Fibroblast of skin of abdomen (primary cell): Measurements from ENCODE around the gene UTY. TPM values are rescaled to one million over a fixed set of nuclear protein-coding genes. Genes with fewer than 3 reads are reported as not detected.

Experiments
- DNase-seq: peaks from one replicate; pipeline ENCODE4 v3.0.0-alpha.2; 2013
- polyA plus RNA-seq, 2 experiments: library from polyadenylated mRNA; unstranded; fragments of 120-200 nt; gene quantifications; one replicate each; pipeline ENCODE4 v1.2.1, GENCODE V29; 2013; ENCODE audit not compliant: insufficient read length in 2 of 2

The UTY gene
- 5.7 TPM for polyA plus RNA-seq (2013, experiment 1 of 2; ENCODE audit: insufficient read length)
- 4.9 TPM for polyA plus RNA-seq (2013, experiment 2 of 2; ENCODE audit: insufficient read length)

GRCh38 chrY:13479828-13480227 lies at the start of gene UTY:
Gene UTY (minus strand): TSS chrY:13480033. CDS start chrY:13479665, 368 bp downstream.
- peak; percentile 90 for DNase-seq

- no peak for DNase-seq
These were observed 40.6 kb upstream of the UTY start for GRCh38 chrY:13520474-13520873.

- DNase-seq, result no peak
These were observed 21.4 kb upstream of the UTY start for GRCh38 chrY:13501215-13501614.

- no peak for DNase-seq
These were observed 13.9 kb upstream of the UTY start for GRCh38 chrY:13493737-13494136.

- DNase-seq, result no peak
These were observed 12.6 kb upstream of the UTY start for GRCh38 chrY:13492408-13492807.

GRCh38 chrY:13488738-13489137 lies 8.9 kb upstream of the UTY start:
- no peak for DNase-seq

GRCh38 chrY:13479121-13479711 lies 617 bp downstream of the UTY start:
- peak; percentile 38 for DNase-seq

- peak; percentile 65 for DNase-seq
These were observed 1.6 kb downstream of the UTY start for GRCh38 chrY:13478126-13478785.

- no peak for DNase-seq
These were observed 4.8 kb downstream of the UTY start for GRCh38 chrY:13474997-13475396.

GRCh38 chrY:13451572-13451971 lies 28.3 kb downstream of the UTY start:
- no peak for DNase-seq

GRCh38 chrY:13450596-13451130 lies 29.2 kb downstream of the UTY start:
- no peak for DNase-seq

GRCh38 chrY:13445566-13445965 lies 34.3 kb downstream of the UTY start:
- DNase-seq, result no peak

- no peak for DNase-seq
These were observed 36.7 kb downstream of the UTY start for GRCh38 chrY:13443146-13443545.

- DNase-seq, result peak; percentile 5
These were observed 39.0 kb downstream of the UTY start for GRCh38 chrY:13440811-13441210.

GRCh38 chrY:13435968-13436937 lies 43.6 kb downstream of the UTY start:
- no peak for DNase-seq

GRCh38 chrY:13435206-13435967 lies 44.4 kb downstream of the UTY start:
- DNase-seq, result no peak

GRCh38 chrY:13432293-13433025 lies 47.4 kb downstream of the UTY start:
- no peak for DNase-seq

- DNase-seq, result no peak
These were observed 50.3 kb downstream of the UTY start for GRCh38 chrY:13429551-13429950.

- DNase-seq, result peak; percentile 36
These were observed 56.5 kb downstream of the UTY start for GRCh38 chrY:13423281-13423732.

GRCh38 chrY:13416869-13417661 lies 62.8 kb downstream of the UTY start:
- no peak for DNase-seq
